IMR-90 (cell line): ENCODE measurements around the gene ZNF274. TPM values are rescaled to one million over a fixed set of nuclear protein-coding genes. Genes with fewer than 3 reads are reported as not detected.

Source experiments
- ATAC-seq: fragments of 200-7000 bp; cut with Tn5 transposase; 2 replicates; pipeline ENCODE4 v1.9.1; 2020; ENCODE audit warnings: low read depth, mild to moderate bottlenecking, moderate library complexity
- BruUV-seq: library from RNA; stranded (reverse); fragments of 400-500 nt; replicated peaks from 2 replicates; lab custom pipeline; 2021; lab: Mats Ljungman, UMichigan
- CTCF ChIA-PET: fragments of 300-600 bp; formaldehyde crosslinking; extraction: SDS; loops from one replicate; lab custom pipeline; 2021; ENCODE audit warnings: antibody characterized with exemption; lab: Yijun Ruan, JAX
- POLR2A ChIA-PET: fragments of 300-600 bp; sonication (Branson Sonifier 250); formaldehyde crosslinking; loops from one replicate; lab custom pipeline; 2022; ENCODE audit warnings: antibody characterized with exemption; ENCODE audit not compliant: unreplicated experiment; lab: Charles Lee
- DNase-seq: peaks from one replicate; pipeline ENCODE4 v3.0.0; 2013
- H2AFZ ChIP-seq: replicated peaks from 2 replicates; pipeline ENCODE3; 2013; ENCODE audit warnings: low read length, mild to moderate bottlenecking; ENCODE audit not compliant: poor library complexity
- H2AK5ac ChIP-seq: 2 replicates; pipeline ENCODE4 v1.6.1; 2013; ENCODE audit warnings: low read depth, low read length, inconsistent platforms
- H2AK9ac ChIP-seq: replicated peaks from 2 replicates; pipeline ENCODE3; 2013; ENCODE audit warnings: mild to moderate bottlenecking, low read depth, low read length, moderate library complexity; ENCODE audit not compliant: poor library complexity
- H2BK120ac ChIP-seq: 2 replicates; pipeline ENCODE4 v1.6.1; 2013; ENCODE audit warnings: low read depth, low read length, inconsistent platforms
- H2BK15ac ChIP-seq: 3 replicates; pipeline ENCODE4 v1.6.1; 2013; ENCODE audit warnings: low read depth, low read length, inconsistent platforms
- H2BK20ac ChIP-seq: 2 replicates; pipeline ENCODE4 v1.6.1; 2013; ENCODE audit warnings: low read depth, mild to moderate bottlenecking, inconsistent platforms, low read length, moderate library complexity
- H2BK5ac ChIP-seq: 2 replicates; pipeline ENCODE4 v1.6.1; 2013; ENCODE audit warnings: mild to moderate bottlenecking, low read depth, low read length, inconsistent platforms; ENCODE audit not compliant: poor library complexity, severe bottlenecking
- H3K14ac ChIP-seq: replicated peaks from 2 replicates; pipeline ENCODE4 v1.6.1; 2013; ENCODE audit warnings: low read depth, low read length, inconsistent platforms
- H3K18ac ChIP-seq: 2 replicates; pipeline ENCODE4 v1.6.1; 2013; ENCODE audit warnings: low read depth, low read length, control low read depth
- H3K23ac ChIP-seq: 2 replicates; pipeline ENCODE4 v1.6.1; 2013; ENCODE audit warnings: low read depth, low read length, inconsistent platforms
- H3K27ac ChIP-seq: 2 replicates; pipeline ENCODE4 v1.5.1; 2013; ENCODE audit warnings: mild to moderate bottlenecking, control low read depth, low read length; ENCODE audit not compliant: insufficient read depth
- H3K27me3 ChIP-seq: 2 replicates; pipeline ENCODE4 v1.6.1; 2013; ENCODE audit warnings: low read length; ENCODE audit not compliant: control insufficient read depth, insufficient read depth
- H3K36me3 ChIP-seq: 2 replicates; pipeline ENCODE4 v1.6.1; 2013; ENCODE audit warnings: low read length, mixed read lengths; ENCODE audit not compliant: control insufficient read depth, insufficient read depth
- H3K4ac ChIP-seq: 2 replicates; pipeline ENCODE4 v1.6.1; 2013; ENCODE audit warnings: low read depth, low read length, inconsistent platforms
- H3K4me1 ChIP-seq: 2 replicates; pipeline ENCODE4 v1.6.1; 2013; ENCODE audit warnings: low read length, mixed read lengths; ENCODE audit not compliant: control insufficient read depth, insufficient read depth
- H3K4me2 ChIP-seq: 2 replicates; pipeline ENCODE4 v1.6.1; 2013; ENCODE audit warnings: low read depth, mild to moderate bottlenecking, control low read depth, low read length, moderate library complexity
- H3K4me3 ChIP-seq: 2 replicates; pipeline ENCODE4 v1.5.1; 2013; ENCODE audit warnings: low read depth, mild to moderate bottlenecking, control low read depth, low read length, moderate library complexity; ENCODE audit not compliant: insufficient read depth
- H3K56ac ChIP-seq: 2 replicates; pipeline ENCODE4 v1.6.1; 2013; ENCODE audit warnings: low read length, inconsistent platforms; ENCODE audit not compliant: insufficient read depth; ENCODE audit errors: extremely low read depth
- H3K79me1 ChIP-seq, 2 experiments: 2 replicates each; pipeline ENCODE4 v1.6.1; 2013; ENCODE audit warnings: low read length in 2 of 2, inconsistent platforms in 1 of 2, low read depth in 1 of 2
- H3K9ac ChIP-seq: 2 replicates; pipeline ENCODE4 v1.6.1; 2013; ENCODE audit warnings: low read depth, low read length, control low read depth
- H3K9me1 ChIP-seq: 2 replicates; pipeline ENCODE4 v1.6.1; 2013; ENCODE audit warnings: low read length, inconsistent platforms; ENCODE audit not compliant: insufficient read depth
- H3K9me3 ChIP-seq: 2 replicates; pipeline ENCODE4 v1.6.1; 2013; ENCODE audit warnings: low read length; ENCODE audit not compliant: control insufficient read depth, insufficient read depth
- H4K20me1 ChIP-seq: 2 replicates; pipeline ENCODE4 v1.6.1; 2013; ENCODE audit warnings: low read length, inconsistent platforms; ENCODE audit not compliant: insufficient read depth
- H4K5ac ChIP-seq: 2 replicates; pipeline ENCODE4 v1.6.1; 2013; ENCODE audit warnings: mild to moderate bottlenecking, low read depth, low read length, control low read depth
- H4K8ac ChIP-seq, 2 experiments: 2 replicates each; pipeline ENCODE4 v1.6.1; 2013; ENCODE audit warnings: low read depth in 2 of 2, low read length in 2 of 2, control low read depth in 1 of 2, inconsistent platforms in 1 of 2
- H4K91ac ChIP-seq: 2 replicates; pipeline ENCODE4 v1.6.1; 2013; ENCODE audit warnings: low read depth, low read length, inconsistent platforms; ENCODE audit not compliant: insufficient read depth
- RAD21 ChIP-seq: IDR thresholded peaks from 2 replicates; pipeline ENCODE4 v1.6.1; 2012; ENCODE audit warnings: low read length, improper control_type of control experiment
- RCOR1 ChIP-seq: IDR thresholded peaks from 2 replicates; pipeline ENCODE4 v1.6.1; 2012; ENCODE audit warnings: mild to moderate bottlenecking, low read length, improper control_type of control experiment; ENCODE audit not compliant: insufficient replicate concordance
- WGBS, 2 experiments: methylation state at CpG; one replicate each; pipeline versions ENCODE4 v1.1.5 to v1.1.7; 2013; ENCODE audit warnings: missing lambda C conversion rate in 2 of 2; ENCODE audit not compliant: insufficient read length in 1 of 2; ENCODE audit errors: extremely low coverage in 2 of 2; 5-methylcytosine and 5-hydroxymethylcytosine counted together
- dilution Hi-C: fragments of 300-500 bp; cut with HindIII; formaldehyde crosslinking; loops from one replicate; pipeline ENCODE4 v1.14.3; 2018; ENCODE audit warnings: low sequenced_read_pairs; ENCODE audit not compliant: unreplicated experiment
- in situ Hi-C: fragments of 300-500 bp; cut with MboI; formaldehyde crosslinking; loops from 3 replicates; pipeline ENCODE4 v1.14.3; 2019; ENCODE audit warnings: low sequenced_read_pairs, inconsistent platforms, mixed read lengths
- intact Hi-C: fragments of 100-400 bp; cut with micrococcal nuclease; formaldehyde crosslinking; loops from 2 replicates; pipeline ENCODE4 v1.10.0; 2022
- polyA plus RNA-seq, 3 experiments: library from polyadenylated mRNA; depleted of rRNA; stranded (reverse); fragments of >200 nt; gene quantifications; 2 replicates each; pipeline ENCODE4 v1.2.3, GENCODE V29; 2012; ENCODE audit warnings: low replicate concordance in 1 of 3
- total RNA-seq: library from RNA; depleted of rRNA; stranded (reverse); fragments of >200 nt; gene quantifications from 2 replicates; pipeline ENCODE4 v1.2.3, GENCODE V29; 2012
- TF ChIP-seq, protein P1 (sequence below): fragments of 150-350 bp; IDR thresholded peaks from 2 replicates; pipeline ENCODE4 v1.6.1; 2016; ENCODE audit warnings: low read depth, mild to moderate bottlenecking, low read length, moderate library complexity, borderline replicate concordance

The ZNF274 gene
- total and polyA plus RNA-seq, 2 of the 4 experiments (the other 2 are of a cell fraction) = 12.1 to 15.2 TPM

DNA sequence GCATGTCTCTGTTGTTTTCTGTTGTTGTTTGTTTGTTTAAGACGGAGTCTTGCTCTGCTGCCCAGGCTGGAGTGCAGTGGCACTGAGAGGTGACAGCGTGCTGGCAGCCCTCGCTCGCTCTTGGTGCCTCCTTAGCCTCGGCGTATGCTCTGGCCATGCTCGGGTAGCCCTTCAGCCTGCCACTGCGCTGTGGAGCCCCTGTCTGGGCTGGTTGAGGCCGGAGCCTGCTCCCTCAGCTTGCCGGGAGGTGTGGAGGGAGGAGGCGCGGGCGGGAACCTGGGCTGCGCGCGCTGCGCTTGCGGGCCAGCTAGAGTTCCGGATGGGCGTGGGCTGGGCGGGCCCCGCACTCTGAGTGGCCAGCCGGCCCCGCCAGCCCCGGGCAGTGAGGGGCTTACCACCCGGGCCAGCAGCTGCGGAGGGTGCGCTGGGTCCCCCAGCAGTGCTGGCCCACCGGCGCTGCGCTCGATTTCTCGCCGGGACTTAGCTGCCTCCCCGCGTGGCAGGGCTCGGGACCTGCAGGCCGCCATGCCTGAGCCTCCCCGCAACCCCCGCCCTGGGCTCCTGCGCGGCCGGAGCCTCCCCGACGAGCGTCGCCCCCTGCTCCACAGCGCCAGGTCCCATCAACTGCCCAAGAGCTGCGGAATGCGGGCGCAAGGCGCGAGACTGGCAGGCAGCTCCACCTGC is 25.7 kb upstream of the ZNF274 start:
- Histone ChIP-seq H2AK9ac (no peak overlapping the region), H3K9ac (no peak overlapping the region), H2BK15ac (no peak overlapping the region), H2AFZ (no peak overlapping the region), H3K9me3 (peaks cover 20% of the 10 kb centered on the region), H3K27ac (no peak overlapping the region), H3K27me3 (no peaks in the 10 kb centered on the region), H2BK120ac (no peak overlapping the region), H3K18ac (no peak overlapping the region), H3K36me3 (no peaks in the 10 kb centered on the region), H3K4me2 (no peak overlapping the region), H3K23ac (no peak overlapping the region), H3K14ac (no peak overlapping the region), H3K9me1 (no peaks in the 10 kb centered on the region), H3K56ac (no peak overlapping the region), H3K4me3 (no peak overlapping the region), H2BK5ac (no peak overlapping the region), H3K79me1 (peaks cover 4 to 6% of the 10 kb centered on the region in 2 experiments; a peak in 2 of 4 replicates), H3K4me1 (no peaks in the 10 kb centered on the region; the same call in 1 of the 2 replicates), H2AK5ac (no peak overlapping the region), H3K4ac (no peak overlapping the region), H4K5ac (no peak overlapping the region), H4K20me1 (no peaks in the 10 kb centered on the region), H2BK20ac (no peak overlapping the region), H4K91ac (no peak overlapping the region), H4K8ac (no peak overlapping the region)
- WGBS, 2 experiments = 91% methylated on average over 34 of the region's 53 CpGs; no CpG with 5 or more reads in 1 of the 2 experiments
- BruUV-seq = no TSS peak
- dilution Hi-C loops = no loop called here
- CTCF ChIA-PET = no interaction called here
- ATAC-seq (no peak), DNase-seq (no peak)
- in situ Hi-C loops = loop anchor here (10.0 kb wide), 1 partner anchor 412 kb away; the partner anchor contains the start of gene ZNF776
- intact Hi-C loops = loop anchor here (5.0 to 10.0 kb wide), 3 partner anchors 152 to 972 kb away; partner anchors contain the start of gene ZNF606
- POLR2A ChIA-PET = no interaction called here
- TF ChIP-seq RCOR1 (no peak), RAD21 (no peak)
- TF ChIP-seq, protein P1, sequence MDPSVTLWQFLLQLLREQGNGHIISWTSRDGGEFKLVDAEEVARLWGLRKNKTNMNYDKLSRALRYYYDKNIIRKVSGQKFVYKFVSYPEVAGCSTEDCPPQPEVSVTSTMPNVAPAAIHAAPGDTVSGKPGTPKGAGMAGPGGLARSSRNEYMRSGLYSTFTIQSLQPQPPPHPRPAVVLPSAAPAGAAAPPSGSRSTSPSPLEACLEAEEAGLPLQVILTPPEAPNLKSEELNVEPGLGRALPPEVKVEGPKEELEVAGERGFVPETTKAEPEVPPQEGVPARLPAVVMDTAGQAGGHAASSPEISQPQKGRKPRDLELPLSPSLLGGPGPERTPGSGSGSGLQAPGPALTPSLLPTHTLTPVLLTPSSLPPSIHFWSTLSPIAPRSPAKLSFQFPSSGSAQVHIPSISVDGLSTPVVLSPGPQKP = no peak
